GM18519 (cell line): ENCODE data around the gene NEDD8.
"Not testable (repeated sequence)": the region's sequence is repeated elsewhere in the genome, so short reads cannot be mapped to it uniquely, and the experiment has no call there.

Experiments
- ATAC-seq: cut with Tn5 transposase; IDR thresholded peaks from one replicate; pipeline ENCODE4 v1.9.1; 2021; ENCODE audit warnings: mild to moderate bottlenecking, moderate library complexity; ENCODE audit not compliant: unreplicated experiment, low FRiP score

NEDD8 gene

GRCh38 chr14:24203249-24203886 is 28.8 kb downstream of the NEDD8 start:
- not testable (repeated sequence) for ATAC-seq

GRCh38 chr14:24202538-24202937 is 29.6 kb downstream of the NEDD8 start:
- ATAC-seq, result not testable (repeated sequence)

DNA sequence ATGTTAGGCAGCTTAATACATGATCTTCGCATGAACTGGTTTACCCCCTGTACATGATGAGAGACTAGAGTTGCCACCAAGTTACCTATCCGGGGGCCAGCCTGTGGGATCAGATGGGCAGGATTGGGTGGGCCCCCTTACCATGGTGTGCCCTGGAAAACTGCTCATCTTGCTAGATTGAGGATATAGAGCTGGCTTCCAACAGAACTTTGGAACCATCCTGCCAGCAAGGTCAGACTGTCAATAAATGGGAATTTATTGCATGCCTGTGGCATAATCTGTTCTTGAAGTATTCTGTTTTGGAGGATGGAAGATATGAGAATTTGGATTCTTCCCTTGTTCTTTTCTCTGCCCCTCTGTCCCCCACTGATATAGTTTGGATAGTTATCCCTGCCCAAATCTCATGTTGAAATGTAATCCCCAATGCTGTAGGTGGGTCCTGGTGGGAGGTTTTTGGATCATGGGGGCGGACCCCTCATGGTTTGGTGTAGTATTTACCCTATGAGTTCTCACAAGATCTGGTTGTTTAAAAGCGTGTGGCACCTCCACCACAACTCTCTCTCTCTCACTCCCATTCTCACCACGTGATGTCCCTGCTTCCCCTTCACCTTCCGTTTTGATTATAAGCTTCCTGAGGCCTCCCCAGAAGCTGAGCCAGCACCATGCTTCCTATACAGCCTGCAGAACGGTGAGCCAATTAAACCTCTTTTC is 33.2 kb downstream of the NEDD8 start:
- ATAC-seq, result no peak

GRCh38 chr14:24197056-24197450 is 35.1 kb downstream of the NEDD8 start:
- ATAC-seq, result no peak

DNA sequence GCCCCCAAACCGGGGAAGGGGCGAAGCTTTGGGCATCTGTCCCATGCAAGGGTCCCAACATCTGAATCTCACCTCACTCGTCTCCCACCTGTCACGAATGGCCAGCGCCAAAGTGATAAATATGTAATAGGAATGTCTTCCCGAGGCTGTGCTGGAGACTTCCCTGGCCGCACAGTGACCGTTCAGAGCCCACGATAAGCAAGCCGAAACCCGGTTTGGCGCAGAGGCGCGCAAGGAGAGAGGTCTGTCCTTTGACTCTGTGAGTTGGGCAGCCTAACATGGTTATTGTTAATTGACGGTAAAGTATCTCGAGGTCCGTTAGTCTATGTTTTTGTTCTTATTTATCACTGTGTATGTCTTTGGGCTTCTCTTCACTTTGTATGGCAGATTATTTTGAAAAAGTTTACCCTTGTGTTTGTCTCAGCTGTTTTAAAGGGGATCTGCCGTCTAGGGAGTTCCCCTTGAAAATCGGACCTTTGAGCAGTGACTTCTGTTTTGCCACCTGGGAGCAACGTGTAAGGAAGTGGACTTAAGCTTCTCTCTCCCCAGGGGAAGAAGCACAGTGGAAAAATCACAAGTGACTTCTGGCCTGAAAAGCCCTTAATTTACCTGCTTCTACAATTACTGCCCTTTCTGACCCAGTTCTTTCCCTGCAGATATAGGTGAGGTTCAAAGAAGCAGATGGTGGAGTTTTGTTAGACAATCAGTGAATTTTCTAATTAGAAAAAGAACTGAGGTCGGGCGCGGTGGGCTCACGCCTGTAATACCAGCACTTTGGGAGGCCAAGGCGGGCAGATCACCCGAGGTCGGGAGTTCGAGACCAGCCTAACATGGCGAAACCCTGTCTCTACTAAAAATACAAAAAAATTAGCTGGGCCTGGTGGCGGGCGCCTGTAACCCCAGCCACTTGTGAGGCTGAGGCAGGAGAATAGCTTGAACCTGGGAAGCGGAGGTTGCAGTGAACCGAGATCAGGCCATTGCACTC is 35.8 kb downstream of the NEDD8 start:
- ATAC-seq, result no peak

DNA sequence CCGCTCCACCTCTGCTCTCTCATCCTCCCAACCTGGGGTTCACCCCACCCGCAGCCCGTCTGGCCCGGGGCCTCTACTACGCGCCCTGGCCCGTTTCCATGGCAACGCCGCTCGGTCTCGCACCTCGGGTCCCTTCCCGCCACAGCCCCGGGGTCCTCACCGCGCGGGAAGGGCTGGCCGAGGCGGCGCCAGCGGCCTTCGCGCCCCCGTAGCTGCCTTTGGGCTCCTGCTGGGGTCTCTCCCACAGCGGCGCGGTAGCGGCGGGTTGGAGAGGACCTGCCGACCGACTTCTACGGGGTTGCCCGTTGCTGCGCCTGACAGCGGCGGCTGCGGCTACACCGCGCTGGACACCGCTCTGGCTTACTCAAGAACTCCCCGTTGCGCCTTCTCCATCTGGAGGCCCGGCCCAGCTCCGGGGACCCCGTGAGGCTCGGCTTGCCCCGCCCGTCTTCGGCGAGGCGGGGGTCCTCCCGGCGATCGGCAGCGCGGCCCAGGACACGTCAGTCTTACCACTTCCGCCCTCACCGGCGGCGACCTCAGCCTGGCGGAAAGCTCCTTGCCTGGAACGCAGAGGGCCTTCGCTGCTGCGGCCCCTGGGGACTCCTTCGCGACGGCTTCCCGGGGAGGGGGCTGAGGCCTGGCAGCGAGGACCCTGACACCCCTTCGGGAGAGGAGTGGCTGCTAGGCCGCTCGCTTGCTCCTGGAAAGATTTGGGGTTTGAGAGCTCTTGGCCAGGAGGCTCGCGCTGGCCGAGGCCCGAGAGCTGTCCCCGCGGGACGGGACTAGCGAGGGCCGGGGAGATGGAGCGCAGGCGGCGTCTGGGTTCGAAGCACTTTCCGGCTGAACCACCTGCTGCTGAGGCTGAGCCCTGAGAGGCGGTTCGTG is 36.7 kb downstream of the NEDD8 start, which contains the start of gene TM9SF1:
TM9SF1 (minus strand) TSS at position 256 of the 885 bp plus-strand sequence. CDS start 422 bp downstream, outside the sequence.
- peak; percentile 60 for ATAC-seq

- no peak for ATAC-seq
These were observed 37.3 kb downstream of the NEDD8 start for GRCh38 chr14:24194873-24195185.

DNA sequence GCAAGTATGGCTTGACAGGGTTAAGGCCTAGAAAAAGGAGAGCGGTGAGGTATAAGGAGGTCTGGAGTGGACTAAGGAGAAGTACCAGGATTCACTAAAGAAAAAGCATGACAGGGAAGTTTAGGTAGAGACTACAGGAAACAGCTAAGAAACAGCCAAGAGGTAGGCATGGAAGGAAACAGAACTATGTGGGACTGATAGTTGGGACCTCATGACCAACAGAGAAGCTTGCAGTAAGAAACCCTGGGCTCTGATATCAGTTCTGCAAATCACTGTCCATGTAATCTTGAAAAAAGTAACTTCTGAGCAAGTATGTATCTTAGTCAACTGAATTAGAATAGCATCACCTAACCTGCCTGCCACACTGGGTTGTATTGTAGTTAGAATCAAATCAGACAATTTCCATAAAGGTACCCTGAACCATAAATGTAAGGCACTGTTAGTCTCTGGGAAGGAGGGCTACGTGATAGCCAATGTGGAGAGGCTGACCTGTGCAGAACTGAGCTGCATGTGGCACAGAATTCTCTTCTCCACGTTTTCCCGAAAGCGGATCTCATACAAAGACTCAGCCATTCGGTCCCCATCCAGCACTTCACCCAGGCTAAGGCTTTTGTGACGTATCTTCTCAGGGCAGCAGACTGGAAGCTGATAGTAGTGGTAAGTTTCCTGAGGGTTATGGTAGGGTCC is 37.8 kb downstream of the NEDD8 start:
- ATAC-seq, result no peak

GRCh38 chr14:24192933-24193332 is 39.2 kb downstream of the NEDD8 start:
- ATAC-seq, result no peak

- no peak for ATAC-seq
These were observed 41.8 kb downstream of the NEDD8 start for GRCh38 chr14:24190416-24190815.

DNA sequence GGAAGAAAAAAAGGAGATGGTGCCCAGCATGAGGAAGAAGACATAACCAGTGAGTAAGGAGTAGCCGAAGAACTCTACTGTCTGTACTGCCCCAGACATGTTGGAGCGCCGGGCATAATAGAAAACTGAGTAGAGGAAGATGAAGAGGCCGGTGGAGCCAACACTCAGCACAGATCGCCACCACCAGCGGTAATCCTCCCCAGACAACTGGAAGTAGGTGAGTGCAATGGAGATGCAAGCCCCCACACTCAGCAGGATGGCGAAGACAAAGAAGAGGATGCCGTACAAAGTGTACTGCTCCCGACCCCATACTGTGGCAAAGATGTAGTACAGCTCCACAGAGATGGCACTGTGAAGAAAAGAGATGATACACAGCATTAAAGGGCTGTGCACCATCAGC is 42.7 kb downstream of the NEDD8 start:
- ATAC-seq, result no peak

DNA sequence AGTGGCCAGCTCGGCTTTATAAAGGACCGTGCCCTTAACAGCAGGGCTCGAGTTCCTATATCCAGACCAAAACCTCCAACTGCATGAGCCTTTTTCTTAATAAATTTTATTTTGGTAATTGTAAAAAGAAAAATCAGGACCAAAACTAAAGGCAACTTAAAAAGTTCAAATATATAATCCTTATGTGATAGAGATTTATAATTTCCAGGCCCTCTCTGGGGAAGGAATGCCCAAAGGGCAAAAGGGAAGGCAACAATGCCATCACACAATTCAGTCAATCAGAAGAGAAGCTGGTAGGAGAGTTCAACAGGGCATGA is 43.1 kb downstream of the NEDD8 start:
- no peak for ATAC-seq

DNA sequence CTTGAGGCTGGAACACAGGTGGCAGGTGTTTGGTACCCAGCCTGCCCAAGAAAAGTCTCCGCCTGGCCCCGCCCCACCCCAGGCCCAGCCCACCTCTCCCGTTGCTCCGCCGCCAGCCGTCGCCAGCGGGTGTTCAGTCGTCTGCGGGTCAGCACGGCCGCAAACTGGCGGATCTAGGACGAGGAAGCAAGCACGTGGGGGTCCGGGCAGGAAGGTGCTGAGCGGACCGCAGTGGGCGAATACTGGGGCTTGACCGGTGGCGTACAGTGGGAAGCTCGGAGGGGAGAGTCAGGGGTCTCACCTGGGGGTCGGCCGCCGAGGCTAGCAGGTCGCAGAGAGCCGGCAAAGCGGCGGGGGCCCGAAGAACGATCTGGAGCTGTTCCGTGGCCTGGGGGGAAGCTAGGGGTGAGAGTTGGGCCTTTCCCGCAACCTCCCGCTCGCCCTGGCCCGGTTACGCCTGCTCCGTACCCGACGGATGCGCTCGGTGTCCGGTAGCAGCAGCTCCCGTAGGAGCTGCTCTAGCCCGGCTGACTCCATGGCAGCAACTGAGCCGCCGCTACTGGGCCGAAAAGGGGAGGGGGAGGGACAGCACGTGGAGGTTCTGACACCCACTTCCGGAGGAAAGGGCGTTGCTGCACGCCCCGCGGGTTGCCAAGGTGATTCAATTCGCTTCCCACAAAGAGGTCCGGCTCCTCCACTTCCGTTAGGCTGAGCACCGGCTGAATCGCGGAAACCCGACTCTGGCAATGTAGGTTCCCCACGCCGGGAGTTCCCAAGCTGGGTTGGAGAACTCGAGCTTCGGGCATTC is 43.7 kb downstream of the NEDD8 start, which contains the start of gene IPO4:
IPO4 (minus strand) TSS at position 566 of the 808 bp plus-strand sequence; CDS start at position 537, 29 bp downstream.
- peak; percentile 78 for ATAC-seq

- ATAC-seq, result no peak
These were observed 44.6 kb downstream of the NEDD8 start for GRCh38 chr14:24187539-24187915.

- ATAC-seq, result no peak
These were observed 45.2 kb downstream of the NEDD8 start for GRCh38 chr14:24186831-24187538.

DNA sequence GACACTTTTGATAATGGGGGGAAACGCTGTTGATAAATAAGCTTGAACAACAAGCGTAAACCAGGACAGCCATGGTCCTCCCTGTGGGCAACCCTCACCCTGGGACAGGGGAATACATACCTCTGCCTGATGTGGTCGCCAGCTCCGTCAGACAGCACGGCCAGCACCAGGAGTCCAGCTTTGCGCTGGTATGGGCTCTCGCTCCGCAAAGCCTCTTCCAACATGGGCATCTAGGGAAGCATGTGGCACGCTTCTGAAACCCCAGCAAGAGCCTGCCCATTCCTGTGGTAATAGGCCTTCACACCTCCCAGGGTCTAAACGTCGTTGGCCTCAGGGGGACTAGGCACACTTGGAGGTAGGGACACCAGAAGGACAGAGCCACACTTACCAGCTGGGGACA is 46.4 kb downstream of the NEDD8 start:
- no peak for ATAC-seq

- ATAC-seq, result no peak
These were observed 47.1 kb downstream of the NEDD8 start for GRCh38 chr14:24185026-24185425.
